K562 (cell line): ENCODE measurements around the gene CDH7. TPM values are rescaled to one million over a fixed set of nuclear protein-coding genes. Genes with fewer than 3 reads are reported as not detected.

Experiments
- ATAC-seq: fragments of 200-7000 bp; cut with Tn5 transposase; 3 replicates; pipeline ENCODE4 v1.9.1; 2020; ENCODE audit warnings: moderate library complexity
- BruUV-seq: library from RNA; stranded (reverse); fragments of 400-500 nt; replicated peaks from 2 replicates; lab custom pipeline; 2021; lab: Mats Ljungman, UMichigan
- CTCF ChIA-PET: fragments of 300-600 bp; formaldehyde crosslinking; extraction: SDS; loops from one replicate; lab custom pipeline; 2021; ENCODE audit warnings: low intra/inter-chr PET ratio; lab: Yijun Ruan, JAX
- POLR2A ChIA-PET: fragments of 300-600, 350-650 bp; sonication (Branson Sonifier 250); formaldehyde crosslinking; extraction: SDS; loops from one replicate; lab custom pipeline; 2021; ENCODE audit warnings: antibody characterized with exemption, inconsistent platforms; lab: Yijun Ruan, JAX
- DNase-seq, 4 experiments: peaks; one replicate each; pipeline versions ENCODE4 v3.0.0 to v3.0.0-alpha.2; 2011 to 2018; ENCODE audit warnings: low spot score in 3 of 4, mixed read lengths in 3 of 4; ENCODE audit errors: extremely low read depth in 1 of 4
- FAIRE-seq: peaks from 2 replicates; lab custom pipeline; 2011; peaks lifted over from hg19 to GRCh38; lab: Jason Lieb, UNC
- H2AFZ ChIP-seq: 2 replicates; pipeline ENCODE4 v1.6.0; 2011; ENCODE audit warnings: low read depth, low read length, control low read depth, inconsistent platforms
- H3K27ac ChIP-seq: fragments of 200-600 bp; 3 replicates; pipeline ENCODE4 v1.8.0; 2011; ENCODE audit warnings: low read depth, mild to moderate bottlenecking, control low read depth, inconsistent platforms, low read length, moderate library complexity, mixed read lengths; ENCODE audit errors: extremely low read depth
- H3K27me3 ChIP-seq, 2 experiments: fragments of 300-600 bp in 1 of 2; 2 replicates in 1 of 2; 3 replicates in 1 of 2; pipeline versions ENCODE4 v1.6.0 to v1.8.0; 2011; ENCODE audit warnings: inconsistent platforms in 2 of 2, low read length in 2 of 2, mild to moderate bottlenecking in 1 of 2, mixed read lengths in 1 of 2, moderate library complexity in 1 of 2; ENCODE audit not compliant: control insufficient read depth in 2 of 2, insufficient read depth in 2 of 2
- H3K36me3 ChIP-seq: fragments of 300-600 bp; 3 replicates; pipeline ENCODE4 v1.8.0; 2011; ENCODE audit warnings: mild to moderate bottlenecking, low read length, inconsistent platforms; ENCODE audit not compliant: control insufficient read depth, insufficient read depth
- H3K4me1 ChIP-seq, 2 experiments: fragments of 200-600 bp in 1 of 2; replicated peaks in 1 of 2; 2 replicates in 1 of 2; 3 replicates in 1 of 2; pipeline versions ENCODE4 v1.5.1 to v1.8.0; 2011; ENCODE audit warnings: inconsistent platforms in 2 of 2, low read length in 2 of 2, mild to moderate bottlenecking in 1 of 2, mixed read lengths in 1 of 2, moderate library complexity in 1 of 2; ENCODE audit not compliant: control insufficient read depth in 2 of 2, insufficient read depth in 2 of 2
- H3K4me2 ChIP-seq: 2 replicates; pipeline ENCODE4 v1.6.1; 2011; ENCODE audit warnings: low read length, control low read depth, inconsistent platforms, mixed read lengths; ENCODE audit not compliant: insufficient read depth
- H3K4me3 ChIP-seq: fragments of 200-600 bp; sonication (generic), shearing (Covaris generic); 2 replicates; pipeline ENCODE4 v1.5.1; 2016; ENCODE audit warnings: control low read depth, inconsistent platforms
- H3K79me2 ChIP-seq: fragments of 200-600 bp; 3 replicates; pipeline ENCODE4 v1.8.0; 2011; ENCODE audit warnings: low read length, inconsistent platforms; ENCODE audit not compliant: control insufficient read depth, insufficient read depth
- H3K9ac ChIP-seq, 2 experiments: 2 replicates each; pipeline versions ENCODE4 v1.6.0 to v1.6.1; 2011; ENCODE audit warnings: low read depth in 2 of 2, low read length in 2 of 2, control low read depth in 1 of 2, inconsistent platforms in 1 of 2, mild to moderate bottlenecking in 1 of 2, mixed read lengths in 1 of 2; ENCODE audit not compliant: insufficient read depth in 1 of 2
- H3K9me1 ChIP-seq: one replicate; pipeline ENCODE4 v1.6.0; 2011; ENCODE audit warnings: inconsistent platforms, mild to moderate bottlenecking, low read length, moderate library complexity; ENCODE audit not compliant: control insufficient read depth, insufficient read depth
- H3K9me3 ChIP-seq: replicated peaks from 2 replicates; pipeline ENCODE4 v1.5.1; 2011; ENCODE audit warnings: low read depth, low read length, inconsistent platforms; ENCODE audit not compliant: control insufficient read depth, insufficient read depth
- H4K20me1 ChIP-seq: replicated peaks from 2 replicates; pipeline ENCODE4 v1.6.1; 2011; ENCODE audit warnings: low read length, inconsistent platforms, mixed read lengths; ENCODE audit not compliant: control insufficient read depth, insufficient read depth
- ATF7 ChIP-seq: fragments of 450-650 bp; IDR thresholded peaks from 2 replicates; pipeline ENCODE4 v1.7.1; 2014; ENCODE audit warnings: mild to moderate bottlenecking, moderate library complexity
- CBFA2T2 ChIP-seq: fragments of 450-650 bp; conservative IDR thresholded peaks from 2 replicates; pipeline ENCODE4 v1.6.1; 2017; ENCODE audit warnings: mild to moderate bottlenecking
- CHD7 ChIP-seq: fragments of 200-600 bp; sonication (generic); IDR thresholded peaks from one replicate; pipeline ENCODE4 v1.6.1; 2012; ENCODE audit warnings: mild to moderate bottlenecking, low read depth, low read length, inconsistent platforms
- MEIS2 ChIP-seq: fragments of 450-650 bp; IDR thresholded peaks from 2 replicates; pipeline ENCODE4 v1.6.1; 2014; ENCODE audit warnings: mild to moderate bottlenecking; ENCODE audit not compliant: partially characterized antibody
- MNT ChIP-seq, 2 experiments: fragments of 450-650 bp; conservative IDR thresholded peaks; 2 replicates each; pipeline ENCODE4 v1.6.1; 2017; ENCODE audit warnings: mild to moderate bottlenecking in 2 of 2, moderate library complexity in 2 of 2
- MYBL2 ChIP-seq, 2 experiments: fragments of 450-650 bp in 1 of 2; sonication (generic) in 1 of 2; formaldehyde crosslinking in 1 of 2; IDR thresholded peaks; 2 replicates each; pipeline versions ENCODE4 v1.6.1 to v1.8.1; 2017 to 2022; ENCODE audit warnings: borderline replicate concordance in 1 of 2, inconsistent platforms in 1 of 2, low read depth in 1 of 2, mild to moderate bottlenecking in 1 of 2, missing genetic modification reagents in 1 of 2, moderate library complexity in 1 of 2
- TARDBP ChIP-seq: fragments of 450-650 bp; IDR thresholded peaks from 2 replicates; pipeline ENCODE4 v1.6.1; 2016
- TFAM ChIP-seq: fragments of 250-450 bp; sonication (Bioruptor Pico); conservative IDR thresholded peaks from 2 replicates; pipeline ENCODE4 v1.5.0; 2021; ENCODE audit warnings: mild to moderate bottlenecking, moderate library complexity
- ZNF655 ChIP-seq: fragments of 250-450 bp; sonication (Bioruptor Pico); IDR thresholded peaks from 2 replicates; pipeline ENCODE4 v1.5.0; 2021
- in situ Hi-C: fragments of 300-500 bp; cut with MboI; formaldehyde crosslinking; loops from 4 replicates; pipeline ENCODE4 v1.15.0; 2018; ENCODE audit warnings: inconsistent platforms, mixed read lengths
- intact Hi-C: fragments of 100-400 bp; cut with micrococcal nuclease; formaldehyde crosslinking; loops from 2 replicates; pipeline ENCODE4 v1.14.2; 2022
- polyA plus RNA-seq, 8 experiments: library from polyadenylated mRNA; depleted of rRNA in 4 of 8; stranded (reverse) in 5 of 8; unstranded in 3 of 8; fragments of >200 nt; fragmentation: Nextera tagmentation in 2 of 8; fragmentation: Illumina TruSeq in 1 of 8; extraction: Ambion mirVana in 2 of 8; extraction: Trizol in 1 of 8; gene quantifications; 2 replicates each; pipeline versions ENCODE4 v1.2.1 to v1.2.3, GENCODE V29; 2011 to 2014; ENCODE audit warnings: inconsistent platforms in 1 of 8, missing spikeins in 1 of 8
- total RNA-seq, 7 experiments: library from RNA; depleted of rRNA in 6 of 7; stranded (reverse); fragments of >200 nt in 6 of 7; fragmentation: Illumina TruSeq in 2 of 7; extraction: Trizol in 2 of 7; gene quantifications; 2 replicates each; pipeline versions ENCODE4 v1.2.1 to v1.2.3, GENCODE V29; 2011 to 2021; ENCODE audit warnings: low replicate concordance in 1 of 7

The CDH7 gene
- total and polyA plus RNA-seq, 9 of the 15 experiments (the other 6 are each of a cell fraction or from before 2014, with no cell fraction given) = 0.01 to 0.07 (median 0.05) TPM; not detected in 6

GRCh38 chr18:65937180-65937579 lies 186.4 kb downstream of the CDH7 start:
- H4K20me1 ChIP-seq = no peaks in the 10 kb centered on the region
- no peak overlapping the region for H3K4me2 ChIP-seq
- H3K4me3 ChIP-seq = no peak overlapping the region
- in situ Hi-C loops = no loop called here
- H3K9me3 ChIP-seq = no peaks in the 10 kb centered on the region
- no peak for DNase-seq
- H3K27me3 ChIP-seq = no peaks in the 10 kb centered on the region
- FAIRE-seq = no peak
- H3K9me1 ChIP-seq = no peaks in the 10 kb centered on the region
- POLR2A ChIA-PET = no interaction called here
- ATAC-seq = no peak
- intact Hi-C loops = no loop called here
- H2AFZ ChIP-seq = no peak overlapping the region
- H3K4me1 ChIP-seq = no peaks in the 10 kb centered on the region
- no peak overlapping the region for H3K9ac ChIP-seq
- no TSS peak for BruUV-seq
- H3K79me2 ChIP-seq = no peaks in the 10 kb centered on the region
- CTCF ChIA-PET = no interaction called here
- H3K36me3 ChIP-seq = no peaks in the 10 kb centered on the region
- no peak overlapping the region for H3K27ac ChIP-seq
- no peak for TF ChIP-seq CBFA2T2
- TF ChIP-seq TFAM = no peak
- TF ChIP-seq CHD7 = no peak
- TF ChIP-seq MYBL2 (IDR thresholded peaks at IDR 0.05; ENCODE audit: low read depth) = no peak
- TF ChIP-seq MYBL2 (CRISPR knock-in tag; IDR thresholded peaks at IDR 0.05; ENCODE audit: borderline replicate concordance) = no peak
- TF ChIP-seq MNT (conservative IDR thresholded peaks at IDR 0.05) = no peak
- no peak for TF ChIP-seq MEIS2
- no peak for TF ChIP-seq TARDBP
- no peak for TF ChIP-seq ZNF655 (CRISPR knock-in tag)
- no peak for TF ChIP-seq ATF7
